DMS79 treated with DMSO at 0.1 percent for 48 hours (cell line): Measurements from ENCODE around the gene MUC15.
"Not testable (repeated sequence)": the region's sequence is repeated elsewhere in the genome, so short reads cannot be mapped to it uniquely, and the experiment has no call there.

ENCODE experiments used
- DNase-seq: peaks from one replicate; lab custom pipeline; 2025; lab: John Stamatoyannopoulos, UW

MUC15 gene

GRCh38 chr11:26571861-26572654, at the start of gene MUC15:
MUC15 (minus strand) TSS chr11:26572263; CDS start chr11:26567094, 5,169 bp downstream.
- DNase-seq = no peak

- no peak for DNase-seq
These were observed 49.1 kb upstream of the MUC15 start for GRCh38 chr11:26621132-26621531.

- no peak for DNase-seq
These were observed 48.4 kb upstream of the MUC15 start for GRCh38 chr11:26620282-26621045.

- DNase-seq = no peak
These were observed 46.4 kb upstream of the MUC15 start for GRCh38 chr11:26618441-26618840.

- DNase-seq = no peak
These were observed 41.7 kb upstream of the MUC15 start for GRCh38 chr11:26613759-26614158.

GRCh38 chr11:26608507-26609146, 36.6 kb upstream of the MUC15 start:
- DNase-seq = no peak

GRCh38 chr11:26607725-26608506, 35.9 kb upstream of the MUC15 start:
- DNase-seq = no peak

- no peak for DNase-seq
These were observed 27.9 kb upstream of the MUC15 start for GRCh38 chr11:26599876-26600434.

- DNase-seq = no peak
These were observed 27.4 kb upstream of the MUC15 start for GRCh38 chr11:26599425-26599824.

- DNase-seq = no peak
These were observed 25.8 kb upstream of the MUC15 start for GRCh38 chr11:26597899-26598298.

GRCh38 chr11:26597049-26597689, 25.1 kb upstream of the MUC15 start:
- not testable (repeated sequence) for DNase-seq

GRCh38 chr11:26595207-26595865, 23.3 kb upstream of the MUC15 start:
- not testable (repeated sequence) for DNase-seq

GRCh38 chr11:26593691-26594090, 21.6 kb upstream of the MUC15 start:
- DNase-seq = no peak

GRCh38 chr11:26587073-26587472, 15.0 kb upstream of the MUC15 start:
- no peak for DNase-seq

- DNase-seq = no peak
These were observed 12.8 kb upstream of the MUC15 start for GRCh38 chr11:26584818-26585217.

- peak; percentile 29 for DNase-seq
These were observed 11.5 kb upstream of the MUC15 start for GRCh38 chr11:26583550-26583949.

GRCh38 chr11:26580929-26581328, 8.9 kb upstream of the MUC15 start:
- no peak for DNase-seq

- DNase-seq = no peak
These were observed 7.6 kb upstream of the MUC15 start for GRCh38 chr11:26579683-26580082.

GRCh38 chr11:26578998-26579661, 7.1 kb upstream of the MUC15 start:
- no peak for DNase-seq

GRCh38 chr11:26575946-26576345, 3.9 kb upstream of the MUC15 start:
- DNase-seq = peak; percentile 4
